H9 (cell line): Measurements from ENCODE around the gene UBN2. TPM values are rescaled to one million over a fixed set of nuclear protein-coding genes. Genes with fewer than 3 reads are reported as not detected.

Experiments used
- DNase-seq: peaks from one replicate; pipeline ENCODE4 v3.0.0-alpha.2; 2017
- H2AFZ ChIP-seq: one replicate; pipeline ENCODE4 v1.6.1; 2013; ENCODE audit warnings: mild to moderate bottlenecking, low read length, control low read depth, moderate library complexity
- H2AK5ac ChIP-seq: 2 replicates; pipeline ENCODE4 v1.6.1; 2013; ENCODE audit warnings: low read length, control low read depth, mixed read lengths; ENCODE audit not compliant: insufficient read length
- H2BK120ac ChIP-seq: one replicate; pipeline ENCODE4 v1.6.1; 2013; ENCODE audit warnings: low read depth, mild to moderate bottlenecking, low read length, control low read depth, inconsistent platforms; ENCODE audit not compliant: poor library complexity, severe bottlenecking
- H2BK12ac ChIP-seq: 2 replicates; pipeline ENCODE4 v1.6.1; 2013; ENCODE audit warnings: low read length, control low read depth, mixed read lengths, low read depth; ENCODE audit not compliant: insufficient read length
- H2BK15ac ChIP-seq: 2 replicates; pipeline ENCODE4 v1.6.1; 2013; ENCODE audit warnings: low read depth, low read length, control low read depth
- H2BK20ac ChIP-seq: one replicate; pipeline ENCODE4 v1.6.1; 2013; ENCODE audit warnings: low read depth, mild to moderate bottlenecking, low read length, control low read depth, inconsistent platforms; ENCODE audit not compliant: poor library complexity, severe bottlenecking
- H2BK5ac ChIP-seq: 2 replicates; pipeline ENCODE4 v1.6.1; 2013; ENCODE audit warnings: low read length, control low read depth, mixed read lengths; ENCODE audit not compliant: insufficient read length
- H3K14ac ChIP-seq: 2 replicates; pipeline ENCODE4 v1.6.1; 2013; ENCODE audit warnings: low read length, control low read depth; ENCODE audit not compliant: insufficient read depth
- H3K18ac ChIP-seq: 2 replicates; pipeline ENCODE4 v1.6.1; 2013; ENCODE audit warnings: low read depth, mild to moderate bottlenecking, mixed read lengths, low read length, control low read depth; ENCODE audit not compliant: insufficient read length
- H3K23ac ChIP-seq: 2 replicates; pipeline ENCODE4 v1.6.1; 2013; ENCODE audit warnings: low read length, control low read depth, mixed read lengths, low read depth; ENCODE audit not compliant: insufficient read length
- H3K23me2 ChIP-seq: 2 replicates; pipeline ENCODE4 v1.6.1; 2013; ENCODE audit warnings: low read depth, mild to moderate bottlenecking, mixed read lengths, low read length, control low read depth; ENCODE audit not compliant: insufficient read length, poor library complexity, severe bottlenecking
- H3K27ac ChIP-seq: 2 replicates; pipeline ENCODE4 v1.5.1; 2013; ENCODE audit warnings: low read length, control low read depth, mixed read lengths, low read depth; ENCODE audit not compliant: insufficient read length
- H3K27me3 ChIP-seq: 2 replicates; pipeline ENCODE4 v1.6.1; 2013; ENCODE audit warnings: low read length, control low read depth, inconsistent platforms; ENCODE audit not compliant: insufficient read depth
- H3K4ac ChIP-seq: 2 replicates; pipeline ENCODE4 v1.6.1; 2013; ENCODE audit warnings: low read depth, mild to moderate bottlenecking, control low read depth, inconsistent platforms, low read length, moderate library complexity
- H3K4me1 ChIP-seq: 2 replicates; pipeline ENCODE4 v1.6.1; 2013; ENCODE audit warnings: low read length, control low read depth, inconsistent platforms; ENCODE audit not compliant: insufficient read depth
- H3K4me2 ChIP-seq: 2 replicates; pipeline ENCODE4 v1.6.1; 2013; ENCODE audit warnings: low read length, control low read depth, mixed read lengths; ENCODE audit not compliant: insufficient read length, insufficient read depth
- H3K56ac ChIP-seq: 2 replicates; pipeline ENCODE4 v1.6.1; 2013; ENCODE audit warnings: low read depth, mild to moderate bottlenecking, mixed read lengths, low read length, control low read depth; ENCODE audit not compliant: insufficient read length
- H3K79me1 ChIP-seq: 2 replicates; pipeline ENCODE4 v1.6.1; 2013; ENCODE audit warnings: low read depth, mild to moderate bottlenecking, moderate library complexity, low read length, control low read depth, inconsistent platforms; ENCODE audit not compliant: insufficient read depth, poor library complexity, severe bottlenecking
- H3K79me2 ChIP-seq: 2 replicates; pipeline ENCODE4 v1.6.1; 2013; ENCODE audit warnings: low read length, control low read depth, inconsistent platforms; ENCODE audit not compliant: insufficient read depth
- H3K9ac ChIP-seq: 2 replicates; pipeline ENCODE4 v1.6.1; 2013; ENCODE audit warnings: low read length, control low read depth, mixed read lengths; ENCODE audit not compliant: insufficient read length; ENCODE audit errors: extremely low read depth
- H3K9me3 ChIP-seq: one replicate; pipeline ENCODE4 v1.6.1; 2013; ENCODE audit warnings: low read depth, low read length, inconsistent platforms; ENCODE audit not compliant: control insufficient read depth
- H3T11ph ChIP-seq: one replicate; pipeline ENCODE4 v1.6.1; 2013; ENCODE audit warnings: mild to moderate bottlenecking, low read length, control low read depth, inconsistent platforms
- H4K20me1 ChIP-seq: one replicate; pipeline ENCODE4 v1.6.1; 2013; ENCODE audit not compliant: control insufficient read depth, insufficient read length, insufficient read depth
- H4K5ac ChIP-seq: 2 replicates; pipeline ENCODE4 v1.6.1; 2013; ENCODE audit warnings: low read depth, mild to moderate bottlenecking, mixed read lengths, low read length, control low read depth; ENCODE audit not compliant: insufficient read length
- H4K8ac ChIP-seq: replicated peaks from 2 replicates; pipeline ENCODE4 v1.6.1; 2013; ENCODE audit warnings: low read length, control low read depth, mixed read lengths, low read depth; ENCODE audit not compliant: insufficient read length
- H4K91ac ChIP-seq: 2 replicates; pipeline ENCODE4 v1.6.1; 2013; ENCODE audit warnings: low read depth, mild to moderate bottlenecking, moderate library complexity, mixed read lengths, low read length, control low read depth; ENCODE audit not compliant: insufficient read length
- H3K27ac Mint-ChIP-seq, 3 experiments: 2 replicates in 2 of 3; 3 replicates in 1 of 3; pipeline ENCODE4 v1.8.0; 2020 to 2021; ENCODE audit warnings: mixed read lengths in 3 of 3, mild to moderate bottlenecking in 1 of 3, moderate library complexity in 1 of 3
- H3K27me3 Mint-ChIP-seq: 2 replicates; pipeline ENCODE4 v1.8.0; 2021; ENCODE audit warnings: low read depth, mild to moderate bottlenecking, moderate library complexity, mixed read lengths
- H3K36me3 Mint-ChIP-seq, 3 experiments: 2 replicates in 2 of 3; 3 replicates in 1 of 3; pipeline ENCODE4 v1.8.0; 2020 to 2021; ENCODE audit warnings: low read depth in 3 of 3, mixed read lengths in 3 of 3; ENCODE audit not compliant: insufficient read depth in 1 of 3
- H3K4me1 Mint-ChIP-seq, 2 experiments: 2 replicates each; pipeline ENCODE4 v1.8.0; 2020; ENCODE audit warnings: mixed read lengths in 2 of 2
- H3K4me3 Mint-ChIP-seq, 2 experiments: 2 replicates in 1 of 2; 3 replicates in 1 of 2; pipeline ENCODE4 v1.8.0; 2020 to 2021; ENCODE audit warnings: mild to moderate bottlenecking in 2 of 2, mixed read lengths in 2 of 2, moderate library complexity in 1 of 2
- H3K9me3 Mint-ChIP-seq, 2 experiments: 2 replicates in 1 of 2; 3 replicates in 1 of 2; pipeline ENCODE4 v1.8.0; 2020; ENCODE audit warnings: mild to moderate bottlenecking in 2 of 2, mixed read lengths in 2 of 2, moderate library complexity in 1 of 2
- WGBS: extraction: QIAGEN DNeasy Blood & Tissue Kit; methylation state at CpG from one replicate; pipeline ENCODE4 v1.1.7; 2013; ENCODE audit warnings: missing lambda C conversion rate, low lambda C conversion rate, mixed read lengths; ENCODE audit not compliant: insufficient read length; ENCODE audit errors: extremely low coverage; 5-methylcytosine and 5-hydroxymethylcytosine counted together
- total RNA-seq: library from RNA; stranded (reverse); gene quantifications from 2 replicates; pipeline ENCODE4 v1.2.1, GENCODE V29; 2021
- TF ChIP-seq, protein P1 (sequence below): fragments of 200-600 bp; sonication (generic); conservative IDR thresholded peaks from 3 replicates; pipeline ENCODE4 v1.8.0; 2021; ENCODE audit warnings: antibody characterized with exemption, mild to moderate bottlenecking

UBN2 gene
- total RNA-seq, 1 experiment from 2014 or later = 27.6 TPM

DNA sequence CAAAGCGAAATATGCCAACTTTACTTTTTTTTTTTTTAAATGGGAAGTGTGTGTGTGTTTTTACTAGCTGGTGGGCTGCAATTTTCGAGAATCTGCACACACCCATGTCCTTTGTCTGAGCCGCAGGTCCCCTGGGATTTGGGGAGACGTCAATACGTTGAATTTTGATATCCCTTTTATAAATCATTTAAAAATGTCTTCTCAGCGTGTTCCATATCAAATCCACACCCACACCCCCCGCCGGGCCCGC, 109.7 kb downstream of the UBN2 start:
- Histone ChIP-seq H3K14ac (peak overlapping the region; percentile 99; the same call in 1 of the 2 replicates), H3K79me1 (no peaks in the 10 kb centered on the region), H3K27me3 (no peaks in the 10 kb centered on the region), H2BK20ac (no peak overlapping the region), H2BK15ac (no peak overlapping the region), H3K9ac (peak overlapping the region; percentile 98), H4K8ac (no peak overlapping the region), H3K9me3 (no peaks in the 10 kb centered on the region), H3K23ac (no peak overlapping the region), H3K56ac (no peak overlapping the region), H4K20me1 (no peaks in the 10 kb centered on the region), H3K4me2 (peak overlapping the region; percentile 84), H3T11ph (peak overlapping the region; percentile 9), H3K18ac (peak overlapping the region; percentile 99), H3K23me2 (peaks cover 3% of the 10 kb centered on the region), H2BK120ac (no peak overlapping the region), H3K4me1 (no peaks in the 10 kb centered on the region), H3K4ac (no peak overlapping the region; the same call in 1 of the 2 replicates), H4K91ac (no peak overlapping the region), H2AK5ac (no peak overlapping the region), H3K27ac (peak overlapping the region; percentile 99), H2BK5ac (no peak overlapping the region), H2AFZ (no peak overlapping the region), H2BK12ac (no peak overlapping the region), H3K79me2 (no peaks in the 10 kb centered on the region), H4K5ac (no peak overlapping the region)
- Mint-ChIP-seq H3K9me3 (peaks cover 10 to 14% of the 10 kb centered on the region in 2 experiments; a peak in 4 of 5 replicates), H3K27ac (peak overlapping the region; percentile 99 to 100 (median 100)), H3K4me3 (peak overlapping the region; percentile 91 to 95), H3K4me1 (peaks cover 7 to 11% of the 10 kb centered on the region in 2 experiments), H3K36me3 (peaks cover 5 to 22% (median 12%) of the 10 kb centered on the region in 3 experiments; a peak in 6 of 7 replicates), H3K27me3 (peaks cover 10% of the 10 kb centered on the region)
- DNase-seq = no peak
- no CpG with 5 or more reads among the region's 9 CpGs for WGBS
- TF ChIP-seq, protein P1, sequence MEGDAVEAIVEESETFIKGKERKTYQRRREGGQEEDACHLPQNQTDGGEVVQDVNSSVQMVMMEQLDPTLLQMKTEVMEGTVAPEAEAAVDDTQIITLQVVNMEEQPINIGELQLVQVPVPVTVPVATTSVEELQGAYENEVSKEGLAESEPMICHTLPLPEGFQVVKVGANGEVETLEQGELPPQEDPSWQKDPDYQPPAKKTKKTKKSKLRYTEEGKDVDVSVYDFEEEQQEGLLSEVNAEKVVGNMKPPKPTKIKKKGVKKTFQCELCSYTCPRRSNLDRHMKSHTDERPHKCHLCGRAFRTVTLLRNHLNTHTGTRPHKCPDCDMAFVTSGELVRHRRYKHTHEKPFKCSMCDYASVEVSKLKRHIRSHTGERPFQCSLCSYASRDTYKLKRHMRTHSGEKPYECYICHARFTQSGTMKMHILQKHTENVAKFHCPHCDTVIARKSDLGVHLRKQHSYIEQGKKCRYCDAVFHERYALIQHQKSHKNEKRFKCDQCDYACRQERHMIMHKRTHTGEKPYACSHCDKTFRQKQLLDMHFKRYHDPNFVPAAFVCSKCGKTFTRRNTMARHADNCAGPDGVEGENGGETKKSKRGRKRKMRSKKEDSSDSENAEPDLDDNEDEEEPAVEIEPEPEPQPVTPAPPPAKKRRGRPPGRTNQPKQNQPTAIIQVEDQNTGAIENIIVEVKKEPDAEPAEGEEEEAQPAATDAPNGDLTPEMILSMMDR = no peak
